B cell (primary cell): Measurements from ENCODE around the gene KCNJ16. TPM values are rescaled to one million over a fixed set of nuclear protein-coding genes. Genes with fewer than 3 reads are reported as not detected.

ENCODE experiments used
- ATAC-seq: fragments of 200-7000 bp; cut with Tn5 transposase; one replicate; pipeline ENCODE4 v1.10.0; 2021; ENCODE audit warnings: low read depth, mild to moderate bottlenecking, moderate number of reproducible peaks, moderate library complexity
- CTCF ChIA-PET: fragments of 350-600 bp; sonication (Branson Sonifier 250); formaldehyde crosslinking; loops from one replicate; lab custom pipeline; 2021; ENCODE audit warnings: antibody characterized with exemption, inconsistent platforms; lab: Charles Lee
- POLR2A ChIA-PET: fragments of 350-600 bp; sonication (Branson Sonifier 250); formaldehyde crosslinking; loops from one replicate; lab custom pipeline; 2021; ENCODE audit warnings: antibody characterized with exemption; lab: Charles Lee
- DNase-seq: peaks from one replicate; pipeline ENCODE4 v3.0.0; 2013
- H2AFZ ChIP-seq: 2 replicates; pipeline ENCODE4 v1.6.1; 2012; ENCODE audit warnings: mild to moderate bottlenecking, low read depth, low read length; ENCODE audit not compliant: insufficient read depth, poor library complexity, severe bottlenecking
- H3K27ac ChIP-seq, 2 donors: 1 replicate in 1 of 2; 2 replicates in 1 of 2; pipeline ENCODE4 v1.5.1; 2012 to 2013; ENCODE audit warnings: low read length in 2 of 2, mild to moderate bottlenecking in 2 of 2, moderate library complexity in 1 of 2
- H3K27me3 ChIP-seq, 4 experiments: fragments of 200-600 bp in 1 of 4; sonication (generic) in 1 of 4; replicated peaks in 1 of 4; 1 replicate in 2 of 4; 2 replicates in 2 of 4; pipeline versions ENCODE4 v1.6.1 to v1.7.0; 2013 to 2016; ENCODE audit warnings: low read length in 3 of 4, mild to moderate bottlenecking in 2 of 4, mixed read lengths in 1 of 4, moderate library complexity in 1 of 4; ENCODE audit not compliant: insufficient read depth in 4 of 4, control insufficient read depth in 3 of 4; ENCODE audit errors: control extremely low read depth in 1 of 4
- H3K36me3 ChIP-seq, 2 experiments: replicated peaks in 1 of 2; 1 replicate in 1 of 2; 2 replicates in 1 of 2; pipeline versions ENCODE4 v1.6.1 to v1.7.1; 2013; ENCODE audit warnings: low read length in 1 of 2; ENCODE audit not compliant: insufficient read depth in 2 of 2, control insufficient read depth in 1 of 2; ENCODE audit errors: control extremely low read depth in 1 of 2, extremely low read depth in 1 of 2
- H3K4me1 ChIP-seq, 2 donors: fragments of 200-600 bp in 1 of 2; sonication (generic) in 1 of 2; 1 replicate in 1 of 2; 2 replicates in 1 of 2; pipeline versions ENCODE4 v1.5.1 to v1.6.1; 2013 to 2017; ENCODE audit warnings: low read length in 2 of 2; ENCODE audit not compliant: control insufficient read depth in 2 of 2, insufficient read depth in 2 of 2
- H3K4me2 ChIP-seq: replicated peaks from 2 replicates; pipeline ENCODE3; 2012; ENCODE audit warnings: mild to moderate bottlenecking, low read depth, low read length; ENCODE audit not compliant: poor library complexity, severe bottlenecking
- H3K4me3 ChIP-seq, 5 experiments: fragments of 200-600 bp in 1 of 5; sonication (generic) in 1 of 5; 1 replicate in 3 of 5; 2 replicates in 2 of 5; pipeline versions ENCODE4 v1.5.1 to v1.7.0; 2011 to 2016; ENCODE audit warnings: low read length in 4 of 5, mild to moderate bottlenecking in 4 of 5, low read depth in 2 of 5, control low read depth in 1 of 5, moderate library complexity in 1 of 5; ENCODE audit not compliant: insufficient read depth in 1 of 5; ENCODE audit errors: control extremely low read depth in 1 of 5, extremely low read depth in 1 of 5
- H3K79me2 ChIP-seq: fragments of 200-600 bp; sonication (generic); one replicate; pipeline ENCODE4 v1.6.0; 2016; ENCODE audit warnings: low read length; ENCODE audit not compliant: control insufficient read depth, insufficient read depth
- H3K9ac ChIP-seq: fragments of 200-600 bp; sonication (generic); 2 replicates; pipeline ENCODE4 v1.6.1; 2017; ENCODE audit warnings: mild to moderate bottlenecking, low read length, moderate library complexity
- H3K9me3 ChIP-seq, 3 donors: one replicate each; pipeline versions ENCODE4 v1.6.1 to v1.7.1; 2013; ENCODE audit warnings: low read length in 2 of 3; ENCODE audit not compliant: control insufficient read depth in 2 of 3, insufficient read depth in 1 of 3; ENCODE audit errors: control extremely low read depth in 1 of 3
- H4K20me1 ChIP-seq: 2 replicates; pipeline ENCODE4 v1.6.0; 2012; ENCODE audit warnings: mild to moderate bottlenecking, low read length; ENCODE audit not compliant: insufficient read depth, control insufficient read depth, poor library complexity, severe bottlenecking
- H3K27ac Mint-ChIP-seq: one replicate; pipeline ENCODE4 v1.8.0; 2021; ENCODE audit warnings: mixed read lengths
- H3K27me3 Mint-ChIP-seq: one replicate; pipeline ENCODE4 v1.8.0; 2021; ENCODE audit warnings: mixed read lengths
- H3K4me1 Mint-ChIP-seq: one replicate; pipeline ENCODE4 v1.8.0; 2021; ENCODE audit warnings: mixed read lengths
- H3K4me3 Mint-ChIP-seq: one replicate; pipeline ENCODE4 v1.8.0; 2021; ENCODE audit warnings: mixed read lengths
- H3K9me3 Mint-ChIP-seq: one replicate; pipeline ENCODE4 v1.8.0; 2022; ENCODE audit warnings: mixed read lengths; ENCODE audit not compliant: insufficient read depth
- CTCF ChIP-seq: fragments of 200-600 bp; IDR thresholded peaks from one replicate; pipeline ENCODE4 v1.8.0; 2022; ENCODE audit warnings: antibody characterized with exemption, mild to moderate bottlenecking
- EZH2 ChIP-seq: IDR thresholded peaks from 2 replicates; pipeline ENCODE4 v1.6.1; 2012; ENCODE audit warnings: borderline replicate concordance, low read depth, mild to moderate bottlenecking, moderate library complexity, low read length; ENCODE audit not compliant: insufficient read depth, poor library complexity, severe bottlenecking
- WGBS: methylation state at CpG from one replicate; pipeline ENCODE4 v1.1.5; 2013; ENCODE audit warnings: missing lambda C conversion rate; ENCODE audit not compliant: insufficient coverage; 5-methylcytosine and 5-hydroxymethylcytosine counted together
- intact Hi-C: fragments of 100-400 bp; cut with micrococcal nuclease; formaldehyde crosslinking; loops from one replicate; pipeline ENCODE4 v1.10.0; 2022
- polyA plus RNA-seq: library from polyadenylated mRNA; depleted of rRNA; stranded (reverse); fragments of >200 nt; gene quantifications from 2 replicates; pipeline ENCODE4 v1.2.3, GENCODE V29; 2012
- total RNA-seq, 2 donors: library from RNA; stranded (reverse); fragments of 120-200 nt in 1 of 2; gene quantifications; 1 replicate in 1 of 2; 2 replicates in 1 of 2; pipeline versions ENCODE4 v1.2.3 to v1.2.4, GENCODE V29; 2013 to 2022

The KCNJ16 gene
- total and polyA plus RNA-seq, 2 donors (not counting 1 experiment from before 2014, with no cell fraction given), result not detected

GRCh38 chr17:70095455-70095854 is 20.4 kb downstream of the KCNJ16 start:
- Histone ChIP-seq H3K27me3 (no peaks in the 10 kb centered on the region), H3K4me2 (no peak overlapping the region), H3K4me3 (no peak overlapping the region), H3K79me2 (no peaks in the 10 kb centered on the region), H3K9me3 (no peaks in the 10 kb centered on the region), H3K36me3 (no peaks in the 10 kb centered on the region), H3K4me1 (no peaks in the 10 kb centered on the region), H3K9ac (no peak overlapping the region), H2AFZ (no peak overlapping the region), H4K20me1 (no peaks in the 10 kb centered on the region), H3K27ac (no peak overlapping the region)
- CTCF ChIA-PET, result no interaction called here
- no peak for DNase-seq
- H3K4me3 Mint-ChIP-seq, result no peak overlapping the region
- no peaks in the 10 kb centered on the region for H3K9me3 Mint-ChIP-seq
- no peak for ATAC-seq
- WGBS, result 73% methylated on average over 2 of the region's 4 CpGs
- TF ChIP-seq CTCF, result no peak
- no peak for TF ChIP-seq EZH2
- no peaks in the 10 kb centered on the region for H3K27me3 Mint-ChIP-seq
- no peak overlapping the region for H3K27ac Mint-ChIP-seq
- intact Hi-C loops, result no loop called here
- POLR2A ChIA-PET, result no interaction called here
- peaks cover 6% of the 10 kb centered on the region for H3K4me1 Mint-ChIP-seq

- Mint-ChIP-seq H3K27me3 (no peaks in the 10 kb centered on the region), H3K4me1 (peaks cover 6% of the 10 kb centered on the region), H3K9me3 (no peaks in the 10 kb centered on the region), H3K27ac (no peak overlapping the region), H3K4me3 (no peak overlapping the region)
- no peaks in the 10 kb centered on the region for H3K27me3 ChIP-seq
- 63% methylated on average over 6 of the region's 8 CpGs for WGBS
- intact Hi-C loops, result no loop called here
- H3K4me2 ChIP-seq, result no peak overlapping the region
- no peaks in the 10 kb centered on the region for H3K79me2 ChIP-seq
- H3K36me3 ChIP-seq, result no peaks in the 10 kb centered on the region
- ATAC-seq, result no peak
- no peak overlapping the region for H3K27ac ChIP-seq
- ChIA-PET CTCF (no interaction called here), POLR2A (no interaction called here)
- no peak for DNase-seq
- H2AFZ ChIP-seq, result no peak overlapping the region
- no peak overlapping the region for H3K9ac ChIP-seq
- no peak for TF ChIP-seq CTCF
- no peaks in the 10 kb centered on the region for H3K4me1 ChIP-seq
- no peaks in the 10 kb centered on the region for H3K9me3 ChIP-seq
- no peaks in the 10 kb centered on the region for H4K20me1 ChIP-seq
- no peak overlapping the region for H3K4me3 ChIP-seq
Measured at GRCh38 chr17:70096861-70097260, 21.8 kb downstream of the KCNJ16 start.
